SK-N-SH (cell line): ENCODE data around the gene MACROH2A2. TPM values are rescaled to one million over a fixed set of nuclear protein-coding genes. Genes with fewer than 3 reads are reported as not detected.

Experiments used
- CTCF ChIA-PET: fragments of 300-600, 350-600 bp; formaldehyde crosslinking; extraction: SDS; loops from one replicate; lab custom pipeline; 2021; lab: Yijun Ruan, JAX
- POLR2A ChIA-PET: fragments of 350-600 bp; sonication (Branson Sonifier 250); formaldehyde crosslinking; extraction: SDS; loops from one replicate; lab custom pipeline; 2020; ENCODE audit warnings: antibody characterized with exemption, inconsistent platforms; lab: Yijun Ruan, JAX
- DNase-seq: peaks from one replicate; pipeline ENCODE4 v3.0.0; 2012
- H2AFZ ChIP-seq: fragments of 200-600 bp; sonication (generic); 2 replicates; pipeline ENCODE4 v1.8.1; 2016; ENCODE audit warnings: antibody characterized with exemption, mild to moderate bottlenecking, low read depth
- H3F3A ChIP-seq: fragments of 200-600 bp; sonication (generic); replicated peaks from 2 replicates; pipeline ENCODE3; 2016; ENCODE audit warnings: antibody characterized with exemption, mild to moderate bottlenecking; ENCODE audit not compliant: insufficient read depth
- H3K27ac ChIP-seq, 2 experiments: fragments of 200-500 bp in 1 of 2; fragments of 200-600 bp in 1 of 2; sonication (Bioruptor generic) in 1 of 2; sonication (generic), shearing (Covaris generic) in 1 of 2; 2 replicates each; pipeline versions ENCODE4 v1.5.1 to v1.6.1; 2014 to 2016; ENCODE audit warnings: low read depth in 2 of 2, inconsistent platforms in 1 of 2, low read length in 1 of 2, mild to moderate bottlenecking in 1 of 2, mixed read lengths in 1 of 2
- H3K27me3 ChIP-seq: fragments of 200-600 bp; sonication (generic), shearing (Covaris generic); 2 replicates; pipeline ENCODE4 v1.6.1; 2016; ENCODE audit warnings: mixed run types; ENCODE audit not compliant: insufficient read depth
- H3K36me3 ChIP-seq, 2 experiments: fragments of 200-500 bp in 1 of 2; fragments of 200-600 bp in 1 of 2; sonication (Bioruptor generic) in 1 of 2; sonication (generic) in 1 of 2; replicated peaks in 1 of 2; 2 replicates each; pipeline versions ENCODE3 to v1.5.1; 2014 to 2016; ENCODE audit warnings: low read length in 1 of 2, mild to moderate bottlenecking in 1 of 2; ENCODE audit not compliant: insufficient read depth in 2 of 2, control insufficient read depth in 1 of 2
- H3K4me1 ChIP-seq, 2 experiments: fragments of 200-500 bp in 1 of 2; fragments of 200-600 bp in 1 of 2; sonication (Bioruptor generic) in 1 of 2; sonication (generic), shearing (Covaris generic) in 1 of 2; 2 replicates each; pipeline versions ENCODE4 v1.5.1 to v1.6.1; 2014 to 2016; ENCODE audit warnings: low read depth in 1 of 2, low read length in 1 of 2, mixed run types in 1 of 2; ENCODE audit not compliant: insufficient read depth in 2 of 2, control insufficient read depth in 1 of 2
- H3K4me2 ChIP-seq: fragments of 200-600 bp; sonication (generic), shearing (Covaris generic); 2 replicates; pipeline ENCODE4 v1.6.1; 2017; ENCODE audit warnings: mixed run types
- H3K4me3 ChIP-seq, 2 experiments: fragments of 200-500 bp in 1 of 2; fragments of 200-600 bp in 1 of 2; sonication (Bioruptor generic) in 1 of 2; sonication (generic), shearing (Covaris generic) in 1 of 2; 2 replicates each; pipeline versions ENCODE4 v1.5.1 to v1.8.1; 2014 to 2016; ENCODE audit warnings: low read depth in 2 of 2, inconsistent platforms in 1 of 2, low read length in 1 of 2, mild to moderate bottlenecking in 1 of 2, mixed read lengths in 1 of 2, moderate library complexity in 1 of 2
- H3K79me2 ChIP-seq: fragments of 200-600 bp; sonication (generic); 2 replicates; pipeline ENCODE4 v1.8.1; 2017; ENCODE audit warnings: mild to moderate bottlenecking; ENCODE audit not compliant: insufficient read depth
- H3K9ac ChIP-seq: fragments of 200-600 bp; sonication (generic); 2 replicates; pipeline ENCODE4 v1.6.1; 2017; ENCODE audit warnings: mixed run types
- H3K9me2 ChIP-seq: fragments of 200-600 bp; sonication (generic); 2 replicates; pipeline ENCODE4 v1.6.1; 2017; ENCODE audit warnings: mixed run types
- H3K9me3 ChIP-seq: fragments of 200-600 bp; sonication (generic); 2 replicates; pipeline ENCODE4 v1.6.1; 2017; ENCODE audit warnings: mixed run types, mild to moderate bottlenecking, moderate library complexity
- H4K20me1 ChIP-seq: fragments of 200-600 bp; sonication (generic); 2 replicates; pipeline ENCODE4 v1.6.1; 2017; ENCODE audit warnings: mild to moderate bottlenecking, mixed run types; ENCODE audit not compliant: insufficient read depth
- CHD2 ChIP-seq: fragments of 150-350 bp; IDR thresholded peaks from 2 replicates; pipeline ENCODE4 v1.6.1; 2018; ENCODE audit warnings: low read length; ENCODE audit not compliant: partially characterized antibody
- EP300 ChIP-seq, 2 experiments: IDR thresholded peaks; 2 replicates each; pipeline versions ENCODE4 v1.4.0 to v1.6.1; 2012; ENCODE audit warnings: borderline replicate concordance in 1 of 2, low read depth in 1 of 2, low read length in 1 of 2
- FOXM1 ChIP-seq: IDR thresholded peaks from 2 replicates; pipeline ENCODE4 v1.4.0; 2012; ENCODE audit warnings: low read depth, mild to moderate bottlenecking
- GATA2 ChIP-seq: sonication (generic); formaldehyde crosslinking; IDR thresholded peaks from 2 replicates; pipeline ENCODE4 v1.5.0; 2020; ENCODE audit warnings: mild to moderate bottlenecking, missing genetic modification reagents
- NFIC ChIP-seq: IDR thresholded peaks from 2 replicates; pipeline ENCODE4 v1.4.0; 2012; ENCODE audit warnings: borderline replicate concordance
- NRF1 ChIP-seq: IDR thresholded peaks from 2 replicates; pipeline ENCODE4 v1.6.1; 2012; ENCODE audit warnings: low read depth, mild to moderate bottlenecking, low read length
- RXRA ChIP-seq: IDR thresholded peaks from 2 replicates; pipeline ENCODE4 v1.4.0; 2012; ENCODE audit warnings: low read depth, mild to moderate bottlenecking, borderline replicate concordance
- TEAD4 ChIP-seq: IDR thresholded peaks from 2 replicates; pipeline ENCODE4 v1.4.0; 2012; ENCODE audit warnings: mild to moderate bottlenecking, borderline replicate concordance; ENCODE audit not compliant: insufficient read depth
- WGBS: methylation state at CpG from one replicate; pipeline ENCODE4 v1.1.6; 2017; ENCODE audit warnings: low lambda C conversion rate; 5-methylcytosine and 5-hydroxymethylcytosine counted together
- polyA plus RNA-seq, 3 experiments: library from polyadenylated mRNA; depleted of rRNA; stranded (reverse); fragments of >200 nt; gene quantifications; 2 replicates each; pipeline ENCODE4 v1.2.3, GENCODE V29; 2012
- TF ChIP-seq, protein P1 (sequence below): IDR thresholded peaks from 2 replicates; pipeline ENCODE4 v1.4.0; 2012; ENCODE audit warnings: low read depth
- TF ChIP-seq, protein P2 (sequence below): IDR thresholded peaks from 2 replicates; pipeline ENCODE4; 2012
- TF ChIP-seq, protein P3 (sequence below): fragments of 200-600 bp; sonication (generic); IDR thresholded peaks from 2 replicates; pipeline ENCODE4 v1.6.1; 2017; ENCODE audit warnings: antibody characterized with exemption, mild to moderate bottlenecking, moderate library complexity

Gene MACROH2A2
- polyA plus RNA-seq, 1 of the 3 experiments (the other 2 are of a cell fraction): 28.9 TPM

DNA sequence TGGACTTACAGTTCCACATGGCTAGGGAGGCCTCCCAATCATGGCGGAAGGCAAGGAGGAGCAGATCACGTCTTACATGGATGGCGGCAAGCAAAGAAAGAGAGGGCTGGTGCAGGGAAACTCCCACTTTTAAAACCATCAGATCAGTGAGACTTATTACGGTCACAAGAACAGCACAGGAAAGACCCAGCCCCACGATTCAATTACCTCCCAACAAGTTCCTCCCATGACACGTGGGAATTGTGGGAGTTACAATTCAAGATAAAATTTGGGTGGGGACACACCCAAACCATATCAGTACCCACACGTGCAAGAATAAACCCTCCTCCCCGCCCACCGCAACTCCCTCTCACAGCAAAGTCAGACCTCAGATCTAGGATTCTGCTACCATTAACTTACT lies 84.5 kb downstream of the MACROH2A2 start:
- no peak for TF ChIP-seq GATA2 (CRISPR knock-in tag)
- TF ChIP-seq, protein P1, sequence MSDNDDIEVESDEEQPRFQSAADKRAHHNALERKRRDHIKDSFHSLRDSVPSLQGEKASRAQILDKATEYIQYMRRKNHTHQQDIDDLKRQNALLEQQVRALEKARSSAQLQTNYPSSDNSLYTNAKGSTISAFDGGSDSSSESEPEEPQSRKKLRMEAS: no peak
- Histone ChIP-seq H3K36me3 (peaks cover 3 to 6% of the 10 kb centered on the region in 2 experiments), H3K27ac (no peak overlapping the region), H3K9ac (no peak overlapping the region), H3K4me3 (no peak overlapping the region), H3K27me3 (no peaks in the 10 kb centered on the region), H3K9me3 (no peaks in the 10 kb centered on the region), H2AFZ (no peak overlapping the region), H3K9me2 (no peaks in the 10 kb centered on the region), H4K20me1 (no peaks in the 10 kb centered on the region), H3K4me2 (no peak overlapping the region), H3K79me2 (no peaks in the 10 kb centered on the region; the same call in 1 of the 2 replicates), H3K4me1 (peaks cover 0 to 7% of the 10 kb centered on the region in 2 experiments; a peak in 1 of 4 replicates), H3F3A (peaks cover 4% of the 10 kb centered on the region)
- ChIA-PET CTCF (interaction anchor here (4.4 to 10.8 kb wide), 3 partner anchors 9 to 21 kb away, joined by 35 to 157 read pairs (median 38); partner anchors contain the start of gene TYSND1), POLR2A (no interaction called here)
- WGBS: 95% methylated on average over 9 of the region's 9 CpGs
- DNase-seq: no peak

DNA sequence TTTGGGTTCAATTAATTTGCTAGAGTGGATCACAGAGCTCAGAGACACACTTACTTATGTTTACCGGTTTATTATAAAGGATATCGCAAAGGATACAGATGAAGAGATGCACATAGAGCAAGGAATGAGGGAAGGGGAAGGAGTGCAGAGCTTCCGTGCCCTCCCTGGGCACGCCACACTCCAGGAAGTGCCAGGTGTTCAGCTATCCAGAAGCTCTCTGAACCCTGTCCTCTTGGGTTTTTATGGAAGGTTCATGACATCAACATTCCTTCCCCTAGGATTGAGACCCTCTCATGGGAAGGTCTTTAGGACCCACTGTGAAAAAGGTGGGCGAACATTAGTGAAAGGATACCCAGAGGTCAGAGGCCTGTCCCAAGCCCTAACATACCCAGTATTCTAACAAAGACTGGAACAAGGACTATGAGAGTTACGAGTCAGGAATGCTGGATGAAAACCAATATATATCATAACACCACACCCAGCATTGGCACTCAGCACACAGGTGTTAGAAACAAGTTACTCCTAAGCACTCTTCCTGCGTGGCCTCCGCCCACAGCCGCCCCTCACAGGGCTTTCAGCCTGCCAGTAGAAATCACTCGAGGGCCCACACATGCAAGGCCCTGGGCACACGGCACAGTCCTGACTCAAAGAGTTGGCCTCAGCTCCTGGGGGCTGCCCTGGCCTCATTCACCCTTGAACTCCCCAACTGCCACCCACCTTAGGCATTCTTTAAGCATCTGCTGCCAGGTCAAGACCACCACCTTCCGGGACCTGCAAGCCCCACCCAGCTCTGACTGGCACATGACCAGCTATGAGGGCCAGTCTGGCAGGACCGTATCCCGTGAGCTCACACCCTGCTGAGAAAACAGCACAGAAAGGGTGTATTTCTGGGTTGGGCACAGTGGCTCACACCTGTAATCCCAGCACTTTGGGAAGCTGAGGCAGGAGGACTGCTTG lies 85.6 kb downstream of the MACROH2A2 start:
- WGBS: 94% methylated on average over 10 of the region's 14 CpGs
- peaks cover 2% of the 10 kb centered on the region; the same call in 1 of the 2 replicates for H3K79me2 ChIP-seq
- H3K4me2 ChIP-seq: no peak overlapping the region
- H3K36me3 ChIP-seq: peaks cover 3 to 6% of the 10 kb centered on the region in 2 experiments
- no peaks in the 10 kb centered on the region for H3K27me3 ChIP-seq
- peaks cover 0 to 8% of the 10 kb centered on the region in 2 experiments; a peak in 1 of 4 replicates for H3K4me1 ChIP-seq
- H3K9me3 ChIP-seq: no peaks in the 10 kb centered on the region
- H3K9ac ChIP-seq: no peak overlapping the region
- H3K4me3 ChIP-seq: no peak overlapping the region
- ChIA-PET CTCF (interaction anchor here (0.8 to 10.8 kb wide), 3 partner anchors 8 to 192 kb away, joined by 3 to 157 read pairs (median 3); partner anchors contain the start of gene TYSND1), POLR2A (no interaction called here)
- H4K20me1 ChIP-seq: no peaks in the 10 kb centered on the region
- TF ChIP-seq, protein P2, sequence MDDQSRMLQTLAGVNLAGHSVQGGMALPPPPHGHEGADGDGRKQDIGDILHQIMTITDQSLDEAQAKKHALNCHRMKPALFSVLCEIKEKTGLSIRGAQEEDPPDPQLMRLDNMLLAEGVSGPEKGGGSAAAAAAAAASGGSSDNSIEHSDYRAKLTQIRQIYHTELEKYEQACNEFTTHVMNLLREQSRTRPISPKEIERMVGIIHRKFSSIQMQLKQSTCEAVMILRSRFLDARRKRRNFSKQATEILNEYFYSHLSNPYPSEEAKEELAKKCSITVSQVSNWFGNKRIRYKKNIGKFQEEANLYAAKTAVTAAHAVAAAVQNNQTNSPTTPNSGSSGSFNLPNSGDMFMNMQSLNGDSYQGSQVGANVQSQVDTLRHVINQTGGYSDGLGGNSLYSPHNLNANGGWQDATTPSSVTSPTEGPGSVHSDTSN: no peak
- TF ChIP-seq RXRA (no peak), EP300 (IDR thresholded peaks at IDR 0.05; ENCODE audit: borderline replicate concordance in 1 of 2, low read depth in 1 of 2, low read length in 1 of 2) (no peak), NRF1 (no peak), TEAD4 (no peak), FOXM1 (no peak), CHD2 (no peak), NFIC (no peak)
- TF ChIP-seq, protein P3, sequence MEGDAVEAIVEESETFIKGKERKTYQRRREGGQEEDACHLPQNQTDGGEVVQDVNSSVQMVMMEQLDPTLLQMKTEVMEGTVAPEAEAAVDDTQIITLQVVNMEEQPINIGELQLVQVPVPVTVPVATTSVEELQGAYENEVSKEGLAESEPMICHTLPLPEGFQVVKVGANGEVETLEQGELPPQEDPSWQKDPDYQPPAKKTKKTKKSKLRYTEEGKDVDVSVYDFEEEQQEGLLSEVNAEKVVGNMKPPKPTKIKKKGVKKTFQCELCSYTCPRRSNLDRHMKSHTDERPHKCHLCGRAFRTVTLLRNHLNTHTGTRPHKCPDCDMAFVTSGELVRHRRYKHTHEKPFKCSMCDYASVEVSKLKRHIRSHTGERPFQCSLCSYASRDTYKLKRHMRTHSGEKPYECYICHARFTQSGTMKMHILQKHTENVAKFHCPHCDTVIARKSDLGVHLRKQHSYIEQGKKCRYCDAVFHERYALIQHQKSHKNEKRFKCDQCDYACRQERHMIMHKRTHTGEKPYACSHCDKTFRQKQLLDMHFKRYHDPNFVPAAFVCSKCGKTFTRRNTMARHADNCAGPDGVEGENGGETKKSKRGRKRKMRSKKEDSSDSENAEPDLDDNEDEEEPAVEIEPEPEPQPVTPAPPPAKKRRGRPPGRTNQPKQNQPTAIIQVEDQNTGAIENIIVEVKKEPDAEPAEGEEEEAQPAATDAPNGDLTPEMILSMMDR: no peak
- H2AFZ ChIP-seq: no peak overlapping the region
- H3F3A ChIP-seq: peaks cover 4% of the 10 kb centered on the region
- no peaks in the 10 kb centered on the region for H3K9me2 ChIP-seq
- no peak overlapping the region for H3K27ac ChIP-seq
- no peak for DNase-seq
